Stomach (tissue), 9 donors: ENCODE measurements around the gene SFMBT2. TPM values are rescaled to one million over a fixed set of nuclear protein-coding genes. Genes with fewer than 3 reads are reported as not detected.
A peak's percentile ranks its signal among the peaks of the same experiment; 100 is the strongest.

Source experiments
- DNase-seq, 2 donors: peaks; one replicate each; pipeline versions ENCODE4 v3.0.0 to v3.0.0-alpha.2; 2013 to 2019
- H3K27ac ChIP-seq, 5 donors: fragments of 200-600 bp in 4 of 5; sonication (generic) in 4 of 5; one replicate each; pipeline ENCODE4 v1.5.1; 2013 to 2019; ENCODE audit warnings: mild to moderate bottlenecking in 1 of 5, moderate library complexity in 1 of 5
- H3K27me3 ChIP-seq, 3 donors: fragments of 200-600 bp; sonication (generic); one replicate each; pipeline ENCODE4 v1.5.1; 2017 to 2019; ENCODE audit warnings: mixed run types in 1 of 3
- H3K36me3 ChIP-seq, 4 donors: fragments of 200-600 bp; sonication (generic); 1 replicate in 3 of 4; 2 replicates in 1 of 4; pipeline ENCODE4 v1.5.1; 2016 to 2019
- H3K4me1 ChIP-seq, 4 donors: fragments of 200-600 bp; sonication (generic); one replicate each; pipeline ENCODE4 v1.5.1; 2016 to 2019
- H3K4me3 ChIP-seq, 4 donors: fragments of 200-600 bp; sonication (generic) in 3 of 4; one replicate each; pipeline ENCODE4 v1.5.1; 2016 to 2019; ENCODE audit warnings: mild to moderate bottlenecking in 1 of 4
- H3K9me3 ChIP-seq, 4 donors: fragments of 200-600 bp; sonication (generic); one replicate each; pipeline ENCODE4 v1.5.1; 2016 to 2019
- CTCF ChIP-seq, 7 experiments: fragments of 450-650 bp in 4 of 7; fragments of 200-600 bp in 3 of 7; sonication (generic) in 3 of 7; IDR thresholded peaks; one replicate each; pipeline ENCODE4 v1.5.1; 2016 to 2019; ENCODE audit warnings: antibody characterized with exemption in 7 of 7, control low read depth in 2 of 7, mild to moderate bottlenecking in 1 of 7
- EP300 ChIP-seq: sonication (generic); formaldehyde crosslinking; IDR thresholded peaks from one replicate; pipeline ENCODE4 v1.6.1; 2017; ENCODE audit warnings: antibody characterized with exemption
- POLR2A ChIP-seq, 4 donors: fragments of 450-650 bp; IDR thresholded peaks; one replicate each; pipeline ENCODE4 v1.6.1; 2016; ENCODE audit warnings: antibody characterized with exemption in 4 of 4, control low read depth in 2 of 4, mild to moderate bottlenecking in 1 of 4, moderate library complexity in 1 of 4
- POLR2AphosphoS5 ChIP-seq, 3 donors: sonication (generic); formaldehyde crosslinking; IDR thresholded peaks; one replicate each; pipeline ENCODE4 v1.6.1; 2016; ENCODE audit warnings: antibody characterized with exemption in 3 of 3
- WGBS, 5 donors: extraction: QIAGEN DNeasy Blood & Tissue Kit in 3 of 5; methylation state at CpG; one replicate each; pipeline versions ENCODE4 v1.1.5 to v1.1.7; 2013 to 2018; 5-methylcytosine and 5-hydroxymethylcytosine counted together
- intact Hi-C: fragments of 100-400 bp; cut with DNase I; formaldehyde crosslinking; loops from one replicate; pipeline ENCODE4 v1.15.1; 2023; ENCODE audit warnings: low total_unique reads
- polyA plus RNA-seq, 3 donors: library from polyadenylated mRNA; stranded (reverse); fragments of 200-250 nt; gene quantifications; one replicate each; pipeline ENCODE4 v1.2.3, GENCODE V29; 2013
- total RNA-seq, 5 donors: library from RNA; depleted of rRNA; stranded (reverse); fragments of >200 nt; gene quantifications; one replicate each; pipeline versions ENCODE4 v1.1.0 to v1.2.3, GENCODE V29; 2014 to 2016
- donor health status: healthy with polysubstance abuse.
- donor health status: Bipolar disorder and iron deficiency.
- donor health status: healthy.

Gene SFMBT2
- total and polyA plus RNA-seq, 8 donors = 0.90 to 17.3 (median 5.0) TPM

- H3K36me3 ChIP-seq = no peaks in the 10 kb centered on the region
- H3K27ac ChIP-seq = no peak overlapping the region
- no peak for DNase-seq
- 73 to 81% (median 75%) methylated on average over 12 of the region's 12 CpGs for WGBS, 5 donors
- intact Hi-C loops = no loop called here
- no peak overlapping the region for H3K4me3 ChIP-seq
- H3K27me3 ChIP-seq = peaks cover 0 to 51% (median 0%) of the 10 kb centered on the region in 3 donors
- H3K4me1 ChIP-seq = no peaks in the 10 kb centered on the region
- TF ChIP-seq POLR2AphosphoS5 (IDR thresholded peaks at IDR 0.05) = no peak
- no peaks in the 10 kb centered on the region for H3K9me3 ChIP-seq
These were observed 30.7 kb upstream of the SFMBT2 start for GRCh38 chr10:7441403-7442147.

GRCh38 chr10:7439696-7440095 is 28.9 kb upstream of the SFMBT2 start:
- Histone ChIP-seq H3K4me1 (no peaks in the 10 kb centered on the region), H3K27me3 (peaks cover 0 to 53% (median 0%) of the 10 kb centered on the region in 3 donors), H3K27ac (no peak overlapping the region), H3K4me3 (no peak overlapping the region), H3K36me3 (no peaks in the 10 kb centered on the region), H3K9me3 (no peaks in the 10 kb centered on the region)
- DNase-seq = no peak
- no peak for TF ChIP-seq POLR2A (IDR thresholded peaks at IDR 0.05)
- 80 to 89% (median 85%) methylated on average over 7 of the region's 7 CpGs for WGBS, 5 donors
- intact Hi-C loops = no loop called here

GRCh38 chr10:7438196-7438986 is 27.6 kb upstream of the SFMBT2 start:
- DNase-seq = peak in 1 of 2 donors; percentile 19
- peaks cover 0 to 59% (median 0%) of the 10 kb centered on the region in 3 donors for H3K27me3 ChIP-seq

GRCh38 chr10:7436490-7437100 is 25.8 kb upstream of the SFMBT2 start:
- intact Hi-C loops = no loop called here
- peaks cover 0 to 8% (median 4%) of the 10 kb centered on the region in 4 donors for H3K4me1 ChIP-seq

More at GRCh38 chr10:7438196-7438986, 27.6 kb upstream of the SFMBT2 start:
- H3K36me3 ChIP-seq = no peaks in the 10 kb centered on the region
- peaks cover 0 to 3% (median 2%) of the 10 kb centered on the region in 4 donors for H3K4me1 ChIP-seq
- no peaks in the 10 kb centered on the region for H3K9me3 ChIP-seq
- intact Hi-C loops = no loop called here
- H3K4me3 ChIP-seq = no peak overlapping the region
- no peak overlapping the region for H3K27ac ChIP-seq
- 59 to 71% (median 70%) methylated on average over 19 of the region's 19 CpGs for WGBS, 5 donors
- TF ChIP-seq EP300 (no peak), POLR2A (IDR thresholded peaks at IDR 0.05) (no peak), CTCF (IDR thresholded peaks at IDR 0.05) (no peak), POLR2AphosphoS5 (IDR thresholded peaks at IDR 0.05) (no peak)

More at GRCh38 chr10:7436490-7437100, 25.8 kb upstream of the SFMBT2 start:
- Histone ChIP-seq H3K4me3 (no peak overlapping the region), H3K27me3 (peaks cover 0 to 54% (median 0%) of the 10 kb centered on the region in 3 donors), H3K27ac (no peak overlapping the region), H3K9me3 (no peaks in the 10 kb centered on the region), H3K36me3 (no peaks in the 10 kb centered on the region)
- 84 to 93% (median 84%) methylated on average over 3 of the region's 3 CpGs for WGBS, 5 donors
- DNase-seq = no peak
- TF ChIP-seq POLR2AphosphoS5 (IDR thresholded peaks at IDR 0.05) (no peak), EP300 (no peak), POLR2A (IDR thresholded peaks at IDR 0.05) (no peak), CTCF (IDR thresholded peaks at IDR 0.05) (no peak)
